SK-N-SH treated with all-trans-retinoic acid at 6 μM for 48 hours (cell line): Measurements from ENCODE around the gene SHROOM1.

ENCODE experiments used
- ESRRG ChIP-seq: fragments of 250-450 bp; sonication (Bioruptor Pico); IDR thresholded peaks from 2 replicates; pipeline ENCODE4 v1.6.1; 2021; ENCODE audit warnings: mild to moderate bottlenecking
- TOX ChIP-seq: fragments of 250-450 bp; sonication (Bioruptor Pico); IDR thresholded peaks from 2 replicates; pipeline ENCODE4 v1.8.0; 2021; ENCODE audit warnings: mild to moderate bottlenecking, moderate library complexity, borderline replicate concordance

GRCh38 chr5:132827943-132828673 lies 2.3 kb downstream of the SHROOM1 start:
- TF ChIP-seq TOX (no peak), ESRRG (CRISPR knock-in tag) (no peak)
